HG03558 (cell line): ENCODE measurements around the gene KLRK1.
"Not testable (repeated sequence)": the region's sequence is repeated elsewhere in the genome, so short reads cannot be mapped to it uniquely, and the experiment has no call there.

ENCODE experiments used
- ATAC-seq: cut with Tn5 transposase; IDR thresholded peaks from one replicate; pipeline ENCODE4 v1.9.1; 2021; ENCODE audit warnings: moderate number of reproducible peaks; ENCODE audit not compliant: unreplicated experiment; ENCODE audit errors: extremely low read depth

The KLRK1 gene

DNA sequence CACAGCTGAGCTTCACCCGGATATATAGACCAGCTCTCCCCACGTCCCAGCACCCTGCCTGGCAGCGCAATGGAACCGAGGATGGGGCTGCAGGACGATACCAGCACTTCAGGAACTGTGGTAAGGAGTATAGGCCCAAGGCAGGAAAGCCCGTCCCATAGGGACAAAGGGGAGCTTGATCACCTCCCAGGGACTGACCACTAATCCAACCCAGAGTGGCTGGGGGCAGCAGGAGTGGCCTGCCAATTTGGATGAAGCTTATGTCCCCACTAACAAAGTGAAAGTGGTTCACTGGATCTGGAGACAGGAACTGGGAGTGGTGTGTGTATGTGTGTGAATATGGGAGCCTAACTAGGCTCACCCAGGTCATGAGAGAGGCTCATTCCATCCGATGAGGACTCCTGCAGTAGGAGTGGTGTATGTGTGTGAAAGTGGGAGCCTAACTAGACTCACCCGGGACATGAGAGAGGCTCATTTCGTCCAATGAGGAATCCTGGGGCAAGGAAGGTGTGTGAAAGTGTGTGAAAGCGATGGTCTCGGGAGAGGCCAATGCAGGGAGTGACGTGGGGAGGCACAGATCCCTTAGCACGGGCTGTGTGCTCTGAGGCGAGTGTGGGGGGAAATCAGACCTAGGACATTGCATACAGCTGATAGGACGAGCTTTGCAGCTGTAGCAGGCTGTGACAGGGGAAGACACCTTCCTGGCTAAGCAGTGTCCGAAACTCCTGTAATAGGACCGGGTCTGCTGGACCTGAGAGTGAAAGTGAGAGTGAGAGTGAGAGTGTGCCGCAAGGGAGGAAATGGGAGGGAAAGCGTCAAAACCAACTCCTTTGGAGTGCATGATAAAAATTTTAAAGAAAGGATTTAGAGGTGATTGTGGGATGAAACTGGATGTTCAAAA lies 25.7 kb downstream of the KLRK1 start:
- peak; percentile 71 for ATAC-seq

DNA sequence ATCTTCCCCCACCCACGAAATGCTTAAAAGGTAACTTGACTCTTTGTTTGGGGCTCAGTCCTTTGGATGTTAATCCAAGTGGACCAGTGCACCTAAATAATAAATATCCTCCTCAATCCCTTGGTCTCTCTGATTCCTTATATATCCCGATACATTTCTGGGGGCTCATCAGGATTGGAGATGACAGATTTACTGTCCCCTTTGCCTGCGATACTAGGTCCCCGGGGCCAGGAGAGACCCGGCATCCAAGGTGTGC lies 26.3 kb downstream of the KLRK1 start:
- ATAC-seq: no peak

DNA sequence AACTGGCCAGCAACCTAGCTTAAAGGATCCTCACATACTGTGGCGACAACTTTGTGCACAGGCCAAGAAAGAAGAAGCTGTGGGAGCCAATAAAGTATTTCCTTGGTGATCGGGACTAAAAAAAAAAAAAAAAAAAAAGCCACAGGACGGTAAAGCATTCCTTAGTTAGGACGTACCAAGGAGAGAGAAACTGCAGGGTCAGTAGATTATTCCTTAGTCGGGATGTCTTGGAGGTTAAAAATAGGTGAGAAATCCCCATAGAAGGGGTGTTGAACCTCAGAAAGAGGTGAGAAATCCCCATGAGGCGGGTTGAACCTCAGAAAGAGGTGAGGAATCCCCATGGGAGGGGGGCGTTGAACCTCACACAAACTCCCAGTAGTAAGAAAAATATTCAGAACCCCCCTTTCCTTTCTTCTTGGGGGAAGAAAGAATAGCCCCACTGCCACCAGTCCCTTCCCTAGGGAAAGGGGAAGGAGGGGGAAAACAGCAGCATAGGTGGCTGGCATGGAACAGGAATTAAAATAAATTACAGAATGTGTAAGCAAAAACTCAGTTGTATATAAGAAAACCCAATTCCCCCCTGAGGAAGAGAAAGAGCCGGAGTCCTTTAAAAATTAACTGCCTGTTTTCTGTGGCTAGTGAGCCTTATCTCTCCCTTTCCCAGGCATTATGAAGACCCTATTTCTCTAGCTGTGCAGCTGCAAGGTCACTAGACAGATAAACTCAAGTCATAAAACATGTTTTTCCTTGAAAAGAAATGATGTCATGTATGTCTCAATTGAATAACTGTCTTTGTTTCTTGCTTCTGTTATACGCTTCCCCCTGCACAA lies 26.8 kb downstream of the KLRK1 start:
- no peak for ATAC-seq

DNA sequence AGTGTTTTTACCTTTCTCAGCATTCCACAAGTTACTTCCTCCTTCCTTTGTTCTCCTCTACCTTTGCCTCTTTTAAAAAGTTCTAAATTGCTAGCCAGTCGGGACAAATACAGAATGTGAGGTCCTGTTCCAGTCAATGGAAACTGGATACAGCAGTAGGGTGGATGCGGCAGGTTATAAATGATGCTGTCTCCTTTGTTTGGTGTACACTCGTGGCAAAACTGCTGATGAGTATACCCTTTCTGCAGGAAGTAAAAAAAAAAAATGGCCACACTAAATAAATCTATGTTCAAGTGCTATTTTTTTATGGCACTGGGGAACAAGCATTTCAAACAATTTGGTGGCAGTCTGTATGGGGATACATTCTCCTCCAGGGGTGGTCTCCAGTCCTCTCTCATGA lies 27.5 kb downstream of the KLRK1 start:
- ATAC-seq: no peak

DNA sequence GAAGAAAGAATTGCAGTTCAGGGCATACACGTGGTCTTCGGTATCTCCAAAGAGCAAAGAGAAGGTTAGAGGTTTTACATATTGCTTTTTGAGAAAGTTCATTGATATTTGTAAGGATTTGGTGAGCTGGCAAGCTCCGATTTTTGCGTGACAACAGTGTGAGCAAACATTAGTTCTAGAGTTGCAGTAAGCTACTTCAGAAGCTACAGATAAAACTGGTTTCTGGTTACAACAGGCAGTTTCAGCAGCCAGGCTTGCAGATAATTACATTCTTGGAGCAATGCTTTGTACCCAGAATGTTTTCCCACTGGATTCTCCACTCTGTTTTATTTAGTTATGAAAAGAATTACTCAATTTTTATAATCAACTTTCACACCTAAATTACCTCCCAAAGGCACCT lies 28.2 kb downstream of the KLRK1 start:
- no peak for ATAC-seq

DNA sequence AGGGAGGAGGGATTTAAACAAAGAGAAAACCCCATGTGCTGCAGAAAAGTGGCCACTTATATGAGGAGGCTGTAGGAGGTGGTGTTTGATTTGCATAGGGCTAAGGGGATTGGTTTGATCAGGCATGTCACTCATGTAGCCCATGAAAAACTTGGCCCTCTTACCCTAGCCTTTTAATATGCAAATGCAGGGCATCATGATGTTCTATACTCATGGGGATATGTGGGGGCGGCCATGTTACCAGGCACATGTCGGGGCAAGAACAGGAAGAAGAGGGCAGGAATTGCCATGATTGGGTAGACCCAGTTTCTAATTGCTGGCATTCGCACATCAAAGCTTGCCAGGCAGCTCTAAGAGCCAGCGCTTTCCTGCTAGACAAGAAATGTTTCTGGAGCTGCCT lies 28.8 kb downstream of the KLRK1 start:
- no peak for ATAC-seq

DNA sequence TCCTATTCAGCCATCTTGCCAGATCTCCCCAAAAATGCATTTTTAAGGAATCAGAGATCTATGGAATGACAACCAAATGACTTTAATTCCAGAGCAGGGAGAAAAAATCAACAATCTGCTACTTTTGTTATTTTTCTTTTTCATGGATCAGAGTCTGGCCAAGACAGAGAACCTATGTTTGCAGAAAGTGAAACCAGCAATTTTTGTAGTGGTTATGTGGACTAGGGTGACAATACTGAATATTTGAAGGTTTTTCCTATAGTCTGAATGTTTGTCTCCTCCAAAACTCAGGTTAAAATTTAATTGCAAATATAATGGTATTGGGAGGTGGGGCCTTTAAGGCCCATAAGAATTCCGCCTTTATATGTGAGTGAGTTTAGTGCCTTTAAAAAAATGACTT lies 30.9 kb downstream of the KLRK1 start:
- no peak for ATAC-seq

DNA sequence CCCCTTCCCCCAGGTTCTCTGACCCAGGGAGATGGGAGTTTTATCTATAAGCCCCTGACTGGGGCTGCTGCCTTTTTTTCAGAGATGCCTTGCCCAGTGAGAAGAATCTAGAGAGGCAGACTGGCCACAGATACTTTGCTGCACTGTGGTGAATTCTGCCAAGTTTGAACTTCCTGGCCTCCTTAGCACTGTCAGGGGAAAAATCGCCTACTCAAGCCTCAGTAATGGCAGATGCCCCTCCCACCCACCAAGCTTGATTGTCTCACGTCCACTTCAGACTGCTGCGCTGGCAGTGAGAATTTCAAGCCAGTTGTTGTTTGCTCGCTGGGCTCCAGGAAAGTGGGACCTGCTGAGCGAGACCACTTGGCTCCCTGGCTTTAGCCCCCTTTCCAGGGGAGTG lies 31.7 kb downstream of the KLRK1 start:
- no peak for ATAC-seq

DNA sequence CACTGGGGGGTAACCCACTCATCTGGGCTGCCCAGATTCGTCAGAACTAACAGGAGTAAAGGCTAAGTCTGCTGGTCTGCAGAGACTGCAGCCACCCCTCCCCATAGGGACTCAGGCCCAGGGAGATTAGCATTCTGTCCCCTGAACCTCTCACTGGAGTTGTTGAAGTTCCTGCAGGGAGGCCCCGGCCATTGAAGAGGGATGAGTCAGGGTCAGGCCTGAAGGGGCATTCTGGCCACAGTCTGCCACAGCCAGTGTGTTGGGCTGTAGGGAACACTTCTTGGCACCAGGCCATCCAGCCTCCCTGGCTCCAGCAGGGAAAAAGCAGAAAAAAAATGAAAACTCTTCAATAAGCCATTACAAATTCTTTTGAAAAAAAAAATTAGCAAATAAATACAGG lies 35.3 kb downstream of the KLRK1 start:
- ATAC-seq: no peak

DNA sequence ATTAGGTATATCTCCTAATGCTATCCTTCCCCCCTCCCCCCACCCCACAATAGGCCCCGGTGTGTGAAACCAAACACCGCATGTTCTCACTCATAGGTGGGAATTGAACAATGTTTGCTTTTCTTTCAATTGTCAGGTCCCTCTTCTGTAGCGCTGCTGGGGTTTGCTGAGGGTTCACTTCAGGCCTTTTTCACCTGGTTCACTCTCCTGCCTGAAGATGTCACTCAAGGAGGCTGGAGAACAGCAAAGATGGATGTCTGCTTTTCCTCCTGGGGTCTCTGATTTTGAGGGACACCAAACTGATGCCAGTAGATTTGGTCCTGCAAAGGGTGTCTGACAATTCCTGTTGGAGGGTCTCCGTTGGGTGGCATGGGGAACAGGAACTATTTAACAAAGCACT lies 35.8 kb downstream of the KLRK1 start:
- no peak for ATAC-seq

DNA sequence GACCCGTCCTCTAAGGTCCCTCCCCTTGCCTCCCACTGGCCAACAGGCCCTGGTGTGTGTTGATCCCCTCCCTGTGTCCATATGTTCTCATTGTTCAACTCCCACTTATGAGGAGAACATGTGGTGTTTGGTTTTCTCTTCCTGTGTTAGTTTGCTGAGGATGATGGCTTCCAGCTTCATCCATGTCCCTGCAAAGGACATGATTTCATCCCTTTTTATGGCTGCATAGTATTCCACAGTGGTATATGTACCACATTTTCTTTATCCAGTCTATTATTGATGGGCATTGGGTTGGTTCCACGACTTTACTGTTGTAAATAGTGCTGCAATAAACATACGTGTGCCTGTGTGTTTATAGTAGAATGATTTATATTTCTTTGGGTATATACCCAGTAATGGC lies 38.4 kb downstream of the KLRK1 start:
- not testable (repeated sequence) for ATAC-seq

DNA sequence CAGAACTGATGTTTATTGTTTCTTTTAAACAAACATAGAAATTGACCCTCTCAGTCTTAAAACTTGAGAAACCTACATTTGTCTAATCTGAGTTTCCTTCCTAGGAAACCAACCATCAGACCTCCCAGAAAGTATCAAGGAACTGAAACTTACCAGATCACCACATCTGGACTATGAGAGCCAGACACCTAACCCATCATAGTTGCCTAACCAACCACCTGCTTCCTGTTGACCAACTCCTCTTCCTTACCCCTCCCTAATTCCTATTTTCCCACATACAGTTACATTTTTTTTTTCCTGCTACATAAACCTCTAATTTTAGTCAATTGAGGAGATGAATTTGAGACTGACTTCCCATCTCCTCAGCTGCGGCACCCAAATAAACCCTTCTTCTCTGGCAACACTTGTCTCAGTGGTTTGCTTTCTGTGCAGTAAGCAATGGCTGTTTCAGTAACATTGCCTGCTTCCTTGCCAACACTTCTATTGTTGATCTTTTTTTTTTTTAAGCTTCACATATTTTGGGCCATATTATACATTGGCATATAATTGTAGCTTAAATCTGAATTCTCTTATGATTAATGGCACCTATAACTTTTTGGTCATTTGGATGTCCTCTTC lies 47.8 kb downstream of the KLRK1 start:
- no peak for ATAC-seq

DNA sequence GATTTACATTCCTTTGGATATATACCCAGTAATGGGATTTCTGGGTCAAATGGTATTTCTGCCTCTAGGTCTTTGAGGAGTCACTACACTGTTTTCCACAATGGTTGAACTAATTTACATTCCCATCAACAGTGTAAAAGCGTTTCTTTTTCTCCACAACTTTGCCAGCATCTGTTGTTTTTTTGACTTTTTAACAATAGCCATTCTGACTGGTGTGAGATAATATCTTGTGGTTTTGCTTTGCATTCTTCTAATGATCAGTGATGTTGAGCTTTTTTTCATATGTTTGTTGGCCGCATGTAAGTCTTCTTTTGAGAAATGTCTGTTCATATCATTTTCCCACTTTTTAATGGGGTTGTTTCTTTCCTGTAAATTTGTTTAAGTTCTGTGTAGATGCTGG lies 48.9 kb downstream of the KLRK1 start:
- not testable (repeated sequence) for ATAC-seq

DNA sequence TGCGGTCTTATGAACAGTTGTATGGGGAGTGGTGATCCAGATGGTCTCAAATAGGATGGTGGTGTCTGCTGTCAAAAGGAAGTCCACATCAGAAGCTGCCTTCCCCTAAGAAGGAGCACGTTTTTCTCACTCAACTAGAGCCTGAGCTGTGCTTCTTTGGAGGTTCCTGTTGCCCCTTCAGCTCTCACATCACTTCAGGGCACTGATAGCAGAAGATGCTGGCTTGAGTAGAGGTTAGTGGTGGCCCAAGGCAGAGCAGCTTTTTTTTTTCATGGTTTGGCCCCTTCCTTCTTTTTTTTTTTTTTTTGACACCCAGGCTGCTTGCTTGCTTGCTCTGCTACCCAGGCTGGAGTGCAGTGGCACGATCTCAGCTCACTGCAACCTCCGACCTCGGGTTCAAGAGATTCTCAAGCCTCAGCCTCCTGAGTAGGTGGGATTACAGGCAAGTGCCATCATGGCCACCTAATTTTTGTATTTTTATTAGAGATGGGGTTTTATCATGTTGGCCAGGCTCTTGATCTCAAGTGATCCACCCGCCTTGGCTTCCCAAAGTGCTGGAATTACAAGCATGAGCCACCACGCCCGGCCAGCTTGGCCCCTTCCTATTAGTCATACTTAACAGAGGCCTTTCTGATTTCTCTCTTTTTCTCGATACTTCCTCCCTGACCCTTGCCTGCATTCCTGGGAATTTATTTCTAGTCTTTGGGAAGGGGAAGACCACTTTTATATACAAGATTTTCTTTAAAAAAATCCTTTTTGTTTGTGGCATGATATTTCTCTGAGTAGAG lies 50.6 kb downstream of the KLRK1 start:
- no peak for ATAC-seq

DNA sequence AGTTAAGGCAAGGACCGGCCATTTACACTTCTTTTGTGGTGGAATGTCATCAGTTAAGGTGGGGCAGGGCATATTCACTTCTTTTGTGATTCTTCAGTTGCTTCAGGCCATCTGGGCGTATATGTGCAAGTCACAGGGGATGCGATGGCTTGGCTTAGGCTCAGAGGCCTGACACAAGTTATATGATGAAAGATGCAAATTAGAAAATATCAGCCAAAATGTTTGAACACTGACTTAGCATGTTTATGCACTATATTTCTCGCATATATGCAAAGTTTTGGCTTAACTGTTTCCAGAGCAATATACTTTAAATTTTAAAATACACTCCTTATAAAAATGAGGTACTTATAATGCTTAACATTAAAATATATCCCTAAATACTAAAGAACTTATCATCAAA lies 51.4 kb downstream of the KLRK1 start:
- ATAC-seq: not testable (repeated sequence)

DNA sequence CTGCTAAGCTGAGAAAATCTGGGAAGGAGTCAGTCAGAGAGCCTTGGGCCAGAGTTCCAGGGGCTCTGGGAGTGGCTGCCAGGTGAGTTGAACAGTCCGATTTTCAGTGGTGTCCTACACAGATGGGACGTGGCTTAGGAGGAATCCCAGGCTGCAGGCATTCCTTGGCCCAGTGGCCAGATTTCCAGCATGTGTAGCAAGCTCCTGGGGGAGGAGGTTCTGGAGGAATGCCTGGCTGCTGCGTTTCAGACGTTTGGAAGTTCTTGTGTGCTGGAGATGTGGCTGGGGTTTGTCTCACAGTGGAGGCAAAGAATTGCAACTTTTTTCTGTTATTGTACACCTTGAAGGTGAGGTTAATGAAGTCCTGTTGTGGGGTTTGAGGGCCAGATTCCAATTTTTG lies 53.6 kb downstream of the KLRK1 start:
- not testable (repeated sequence) for ATAC-seq

DNA sequence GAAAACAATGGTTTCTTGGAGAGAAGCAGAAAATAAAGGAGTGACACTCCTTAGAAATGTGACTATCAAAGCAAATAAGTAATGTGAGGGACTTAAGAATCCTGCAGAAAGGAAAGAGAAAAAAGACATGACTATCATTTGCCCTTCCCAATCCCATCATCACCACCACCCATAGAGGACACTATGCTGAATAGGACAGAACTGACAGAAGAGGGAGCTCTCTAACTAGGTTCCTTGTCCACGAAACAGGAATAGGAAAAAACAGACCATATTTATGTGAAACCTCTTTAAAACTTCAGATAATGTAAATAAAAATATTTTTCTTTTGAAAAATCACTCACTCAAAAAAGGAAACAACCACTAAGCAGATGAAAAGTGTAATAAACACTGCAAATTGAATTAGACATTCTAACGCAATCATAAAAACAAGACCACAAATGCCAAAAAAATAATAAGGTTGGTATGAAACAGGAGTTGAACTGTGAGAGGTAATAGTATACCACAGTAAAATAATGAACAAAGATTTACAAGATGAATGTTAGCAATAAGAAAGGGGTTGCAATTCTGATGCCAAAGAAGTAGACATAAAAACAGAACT lies 58.1 kb downstream of the KLRK1 start:
- no peak for ATAC-seq

DNA sequence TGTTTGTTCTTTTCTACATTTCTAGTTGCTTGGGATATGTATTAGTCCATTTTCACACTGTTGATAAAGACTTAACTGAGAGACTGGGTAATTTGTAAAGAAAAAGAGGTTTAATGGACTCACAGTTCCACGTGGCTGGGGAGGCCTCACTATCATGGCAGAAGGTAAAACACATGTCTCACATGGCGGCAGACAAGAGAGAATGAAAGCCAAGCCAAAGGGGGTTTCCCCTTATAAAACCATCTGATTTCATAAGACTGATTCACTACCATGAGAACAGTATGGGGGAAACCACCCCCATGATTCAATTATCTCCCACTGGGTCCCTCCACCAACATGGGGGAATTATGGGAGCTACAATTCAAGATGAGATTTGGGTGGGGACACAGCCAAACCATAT lies 61.1 kb downstream of the KLRK1 start:
- ATAC-seq: not testable (repeated sequence)
